H9 (cell line): ENCODE measurements around the gene MNX1. TPM values are rescaled to one million over a fixed set of nuclear protein-coding genes. Genes with fewer than 3 reads are reported as not detected.

Experiments used
- DNase-seq: peaks from one replicate; pipeline ENCODE4 v3.0.0-alpha.2; 2017
- H2AFZ ChIP-seq: one replicate; pipeline ENCODE4 v1.6.1; 2013; ENCODE audit warnings: mild to moderate bottlenecking, low read length, control low read depth, moderate library complexity
- H2AK5ac ChIP-seq: 2 replicates; pipeline ENCODE4 v1.6.1; 2013; ENCODE audit warnings: low read length, control low read depth, mixed read lengths; ENCODE audit not compliant: insufficient read length
- H2BK120ac ChIP-seq: one replicate; pipeline ENCODE4 v1.6.1; 2013; ENCODE audit warnings: low read depth, mild to moderate bottlenecking, low read length, control low read depth, inconsistent platforms; ENCODE audit not compliant: poor library complexity, severe bottlenecking
- H2BK12ac ChIP-seq: 2 replicates; pipeline ENCODE4 v1.6.1; 2013; ENCODE audit warnings: low read length, control low read depth, mixed read lengths, low read depth; ENCODE audit not compliant: insufficient read length
- H2BK15ac ChIP-seq: 2 replicates; pipeline ENCODE4 v1.6.1; 2013; ENCODE audit warnings: low read depth, low read length, control low read depth
- H2BK20ac ChIP-seq: one replicate; pipeline ENCODE4 v1.6.1; 2013; ENCODE audit warnings: low read depth, mild to moderate bottlenecking, low read length, control low read depth, inconsistent platforms; ENCODE audit not compliant: poor library complexity, severe bottlenecking
- H2BK5ac ChIP-seq: 2 replicates; pipeline ENCODE4 v1.6.1; 2013; ENCODE audit warnings: low read length, control low read depth, mixed read lengths; ENCODE audit not compliant: insufficient read length
- H3K14ac ChIP-seq: 2 replicates; pipeline ENCODE4 v1.6.1; 2013; ENCODE audit warnings: low read length, control low read depth; ENCODE audit not compliant: insufficient read depth
- H3K18ac ChIP-seq: 2 replicates; pipeline ENCODE4 v1.6.1; 2013; ENCODE audit warnings: low read depth, mild to moderate bottlenecking, mixed read lengths, low read length, control low read depth; ENCODE audit not compliant: insufficient read length
- H3K23ac ChIP-seq: 2 replicates; pipeline ENCODE4 v1.6.1; 2013; ENCODE audit warnings: low read length, control low read depth, mixed read lengths, low read depth; ENCODE audit not compliant: insufficient read length
- H3K23me2 ChIP-seq: 2 replicates; pipeline ENCODE4 v1.6.1; 2013; ENCODE audit warnings: low read depth, mild to moderate bottlenecking, mixed read lengths, low read length, control low read depth; ENCODE audit not compliant: insufficient read length, poor library complexity, severe bottlenecking
- H3K27ac ChIP-seq: 2 replicates; pipeline ENCODE4 v1.5.1; 2013; ENCODE audit warnings: low read length, control low read depth, mixed read lengths, low read depth; ENCODE audit not compliant: insufficient read length
- H3K27me3 ChIP-seq: 2 replicates; pipeline ENCODE4 v1.6.1; 2013; ENCODE audit warnings: low read length, control low read depth, inconsistent platforms; ENCODE audit not compliant: insufficient read depth
- H3K4ac ChIP-seq: 2 replicates; pipeline ENCODE4 v1.6.1; 2013; ENCODE audit warnings: low read depth, mild to moderate bottlenecking, control low read depth, inconsistent platforms, low read length, moderate library complexity
- H3K4me1 ChIP-seq: 2 replicates; pipeline ENCODE4 v1.6.1; 2013; ENCODE audit warnings: low read length, control low read depth, inconsistent platforms; ENCODE audit not compliant: insufficient read depth
- H3K4me2 ChIP-seq: 2 replicates; pipeline ENCODE4 v1.6.1; 2013; ENCODE audit warnings: low read length, control low read depth, mixed read lengths; ENCODE audit not compliant: insufficient read length, insufficient read depth
- H3K56ac ChIP-seq: 2 replicates; pipeline ENCODE4 v1.6.1; 2013; ENCODE audit warnings: low read depth, mild to moderate bottlenecking, mixed read lengths, low read length, control low read depth; ENCODE audit not compliant: insufficient read length
- H3K79me1 ChIP-seq: 2 replicates; pipeline ENCODE4 v1.6.1; 2013; ENCODE audit warnings: low read depth, mild to moderate bottlenecking, moderate library complexity, low read length, control low read depth, inconsistent platforms; ENCODE audit not compliant: insufficient read depth, poor library complexity, severe bottlenecking
- H3K79me2 ChIP-seq: 2 replicates; pipeline ENCODE4 v1.6.1; 2013; ENCODE audit warnings: low read length, control low read depth, inconsistent platforms; ENCODE audit not compliant: insufficient read depth
- H3K9ac ChIP-seq: 2 replicates; pipeline ENCODE4 v1.6.1; 2013; ENCODE audit warnings: low read length, control low read depth, mixed read lengths; ENCODE audit not compliant: insufficient read length; ENCODE audit errors: extremely low read depth
- H3K9me3 ChIP-seq: one replicate; pipeline ENCODE4 v1.6.1; 2013; ENCODE audit warnings: low read depth, low read length, inconsistent platforms; ENCODE audit not compliant: control insufficient read depth
- H3T11ph ChIP-seq: one replicate; pipeline ENCODE4 v1.6.1; 2013; ENCODE audit warnings: mild to moderate bottlenecking, low read length, control low read depth, inconsistent platforms
- H4K20me1 ChIP-seq: one replicate; pipeline ENCODE4 v1.6.1; 2013; ENCODE audit not compliant: control insufficient read depth, insufficient read length, insufficient read depth
- H4K5ac ChIP-seq: 2 replicates; pipeline ENCODE4 v1.6.1; 2013; ENCODE audit warnings: low read depth, mild to moderate bottlenecking, mixed read lengths, low read length, control low read depth; ENCODE audit not compliant: insufficient read length
- H4K8ac ChIP-seq: replicated peaks from 2 replicates; pipeline ENCODE4 v1.6.1; 2013; ENCODE audit warnings: low read length, control low read depth, mixed read lengths, low read depth; ENCODE audit not compliant: insufficient read length
- H4K91ac ChIP-seq: 2 replicates; pipeline ENCODE4 v1.6.1; 2013; ENCODE audit warnings: low read depth, mild to moderate bottlenecking, moderate library complexity, mixed read lengths, low read length, control low read depth; ENCODE audit not compliant: insufficient read length
- H3K27ac Mint-ChIP-seq, 3 experiments: 2 replicates in 2 of 3; 3 replicates in 1 of 3; pipeline ENCODE4 v1.8.0; 2020 to 2021; ENCODE audit warnings: mixed read lengths in 3 of 3, mild to moderate bottlenecking in 1 of 3, moderate library complexity in 1 of 3
- H3K27me3 Mint-ChIP-seq: 2 replicates; pipeline ENCODE4 v1.8.0; 2021; ENCODE audit warnings: low read depth, mild to moderate bottlenecking, moderate library complexity, mixed read lengths
- H3K36me3 Mint-ChIP-seq, 3 experiments: 2 replicates in 2 of 3; 3 replicates in 1 of 3; pipeline ENCODE4 v1.8.0; 2020 to 2021; ENCODE audit warnings: low read depth in 3 of 3, mixed read lengths in 3 of 3; ENCODE audit not compliant: insufficient read depth in 1 of 3
- H3K4me1 Mint-ChIP-seq, 2 experiments: 2 replicates each; pipeline ENCODE4 v1.8.0; 2020; ENCODE audit warnings: mixed read lengths in 2 of 2
- H3K4me3 Mint-ChIP-seq, 2 experiments: 2 replicates in 1 of 2; 3 replicates in 1 of 2; pipeline ENCODE4 v1.8.0; 2020 to 2021; ENCODE audit warnings: mild to moderate bottlenecking in 2 of 2, mixed read lengths in 2 of 2, moderate library complexity in 1 of 2
- H3K9me3 Mint-ChIP-seq, 2 experiments: 2 replicates in 1 of 2; 3 replicates in 1 of 2; pipeline ENCODE4 v1.8.0; 2020; ENCODE audit warnings: mild to moderate bottlenecking in 2 of 2, mixed read lengths in 2 of 2, moderate library complexity in 1 of 2
- CTCF ChIP-seq: fragments of 200-600 bp; sonication (generic); conservative IDR thresholded peaks from 3 replicates; pipeline ENCODE4 v1.8.0; 2021; ENCODE audit warnings: antibody characterized with exemption, mild to moderate bottlenecking
- WGBS: extraction: QIAGEN DNeasy Blood & Tissue Kit; methylation state at CpG from one replicate; pipeline ENCODE4 v1.1.7; 2013; ENCODE audit warnings: missing lambda C conversion rate, low lambda C conversion rate, mixed read lengths; ENCODE audit not compliant: insufficient read length; ENCODE audit errors: extremely low coverage; 5-methylcytosine and 5-hydroxymethylcytosine counted together
- total RNA-seq: library from RNA; stranded (reverse); gene quantifications from 2 replicates; pipeline ENCODE4 v1.2.1, GENCODE V29; 2021

MNX1 gene
- total RNA-seq, 1 experiment from 2014 or later: not detected

- H3K9me3 ChIP-seq: no peaks in the 10 kb centered on the region
- H3K27me3 ChIP-seq: peaks cover 71% of the 10 kb centered on the region
- H3K14ac ChIP-seq: no peak overlapping the region
- H3K4me1 ChIP-seq: 0 out of 2 replicates have a peak, but pooled peaks cover 2% of the 10 kb centered on the region
- no peak overlapping the region for H2BK120ac ChIP-seq
- H3K18ac ChIP-seq: no peak overlapping the region
- H3K4me2 ChIP-seq: no peak overlapping the region
- Mint-ChIP-seq H3K4me1 (peaks cover 12 to 15% of the 10 kb centered on the region in 2 experiments), H3K27me3 (peaks cover 99% of the 10 kb centered on the region), H3K9me3 (peaks cover 0 to 9% of the 10 kb centered on the region in 2 experiments; a peak in 2 of 5 replicates), H3K36me3 (no peaks in the 10 kb centered on the region), H3K4me3 (no peak overlapping the region), H3K27ac (no peak overlapping the region)
- no peak overlapping the region for H2AK5ac ChIP-seq
- H4K20me1 ChIP-seq: no peaks in the 10 kb centered on the region
- H2BK20ac ChIP-seq: no peak overlapping the region
- H2BK12ac ChIP-seq: no peak overlapping the region
- H3K27ac ChIP-seq: no peak overlapping the region
- H4K5ac ChIP-seq: no peak overlapping the region
- H3K4ac ChIP-seq: no peak overlapping the region
- no peak overlapping the region for H3T11ph ChIP-seq
- no peak overlapping the region for H3K23ac ChIP-seq
- no peak overlapping the region for H2BK15ac ChIP-seq
- no peak overlapping the region for H2BK5ac ChIP-seq
- WGBS: no CpG with 5 or more reads among the region's 4 CpGs
- H2AFZ ChIP-seq: no peak overlapping the region
- no peaks in the 10 kb centered on the region for H3K79me2 ChIP-seq
- no peaks in the 10 kb centered on the region for H3K23me2 ChIP-seq
- no peak overlapping the region for H4K91ac ChIP-seq
- H3K56ac ChIP-seq: no peak overlapping the region
- TF ChIP-seq CTCF: no peak
- H4K8ac ChIP-seq: no peak overlapping the region
- no peak for DNase-seq
- no peaks in the 10 kb centered on the region for H3K79me1 ChIP-seq
- H3K9ac ChIP-seq: no peak overlapping the region
Measured at GRCh38 chr7:157023589-157023905, 13.1 kb upstream of the MNX1 start.
